Peyer's patch (tissue), 4 donors: ENCODE data around the gene SLC4A2.

ENCODE experiments used
- CTCF ChIP-seq, 6 experiments: fragments of 450-650 bp in 4 of 6; fragments of 200-600 bp in 2 of 6; sonication (generic) in 1 of 6; IDR thresholded peaks; one replicate each; pipeline ENCODE4 v1.5.1; 2017 to 2019; ENCODE audit warnings: antibody characterized with exemption in 6 of 6, mild to moderate bottlenecking in 3 of 6, moderate library complexity in 1 of 6
- POLR2A ChIP-seq, 2 donors: fragments of 450-650 bp; IDR thresholded peaks; one replicate each; pipeline ENCODE4 v1.5.1; 2017; ENCODE audit warnings: antibody characterized with exemption in 2 of 2, mild to moderate bottlenecking in 2 of 2, moderate library complexity in 2 of 2

- TF ChIP-seq POLR2A (IDR thresholded peaks at IDR 0.05) (peak; percentile 54 to 70), CTCF (IDR thresholded peaks at IDR 0.05) (peak in 5 of 6 experiments; percentile 27 to 43 (median 36))
Measured at GRCh38 chr7:151087245-151088018, 28.0 kb downstream of the SLC4A2 start.
